ENCODE measurements around the gene CLN5.

Gene CLN5

DNA sequence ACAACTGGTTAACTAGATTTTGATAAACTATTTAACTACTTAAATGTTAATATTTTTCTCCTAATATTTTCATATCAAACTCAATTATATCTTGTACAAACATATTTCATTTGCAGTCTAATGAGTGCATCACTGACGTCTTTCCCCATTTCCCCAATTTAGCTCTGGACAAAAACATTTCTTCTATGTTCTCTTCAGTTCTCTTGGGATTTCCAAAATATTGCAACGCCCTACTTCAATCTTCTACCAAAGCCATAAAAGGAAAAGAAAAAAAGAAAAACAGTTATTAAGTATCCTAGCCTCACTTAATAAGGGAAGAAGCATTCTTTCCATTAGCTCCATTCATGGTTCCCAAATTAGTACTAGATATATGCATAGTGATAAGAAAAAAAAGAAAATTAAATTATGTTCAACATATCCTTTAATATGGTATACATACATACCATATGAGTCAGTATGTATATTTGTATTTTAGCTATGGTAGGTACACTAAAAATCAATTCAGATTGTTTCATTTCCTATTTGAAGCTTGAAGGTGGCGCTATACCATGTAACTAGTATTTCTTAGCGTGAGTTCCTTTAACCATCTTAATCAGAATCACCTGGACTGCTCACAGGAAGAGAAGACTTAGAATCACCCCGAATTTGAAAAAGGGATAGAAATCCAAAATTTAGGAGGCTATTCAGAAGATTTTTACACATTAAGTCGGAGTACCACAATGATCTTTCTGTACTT lies 25.2 kb downstream of the CLN5 start:
- H3K4me3 ChIP-seq (ENCODE audit: low read length): no peak overlapping the region
- DNase-seq (ENCODE audit: low read depth): no peak
- TF ChIP-seq, protein P1, sequence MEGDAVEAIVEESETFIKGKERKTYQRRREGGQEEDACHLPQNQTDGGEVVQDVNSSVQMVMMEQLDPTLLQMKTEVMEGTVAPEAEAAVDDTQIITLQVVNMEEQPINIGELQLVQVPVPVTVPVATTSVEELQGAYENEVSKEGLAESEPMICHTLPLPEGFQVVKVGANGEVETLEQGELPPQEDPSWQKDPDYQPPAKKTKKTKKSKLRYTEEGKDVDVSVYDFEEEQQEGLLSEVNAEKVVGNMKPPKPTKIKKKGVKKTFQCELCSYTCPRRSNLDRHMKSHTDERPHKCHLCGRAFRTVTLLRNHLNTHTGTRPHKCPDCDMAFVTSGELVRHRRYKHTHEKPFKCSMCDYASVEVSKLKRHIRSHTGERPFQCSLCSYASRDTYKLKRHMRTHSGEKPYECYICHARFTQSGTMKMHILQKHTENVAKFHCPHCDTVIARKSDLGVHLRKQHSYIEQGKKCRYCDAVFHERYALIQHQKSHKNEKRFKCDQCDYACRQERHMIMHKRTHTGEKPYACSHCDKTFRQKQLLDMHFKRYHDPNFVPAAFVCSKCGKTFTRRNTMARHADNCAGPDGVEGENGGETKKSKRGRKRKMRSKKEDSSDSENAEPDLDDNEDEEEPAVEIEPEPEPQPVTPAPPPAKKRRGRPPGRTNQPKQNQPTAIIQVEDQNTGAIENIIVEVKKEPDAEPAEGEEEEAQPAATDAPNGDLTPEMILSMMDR (conservative IDR thresholded peaks at IDR 0.05; ENCODE audit: low read depth, low read length): no peak

DNA sequence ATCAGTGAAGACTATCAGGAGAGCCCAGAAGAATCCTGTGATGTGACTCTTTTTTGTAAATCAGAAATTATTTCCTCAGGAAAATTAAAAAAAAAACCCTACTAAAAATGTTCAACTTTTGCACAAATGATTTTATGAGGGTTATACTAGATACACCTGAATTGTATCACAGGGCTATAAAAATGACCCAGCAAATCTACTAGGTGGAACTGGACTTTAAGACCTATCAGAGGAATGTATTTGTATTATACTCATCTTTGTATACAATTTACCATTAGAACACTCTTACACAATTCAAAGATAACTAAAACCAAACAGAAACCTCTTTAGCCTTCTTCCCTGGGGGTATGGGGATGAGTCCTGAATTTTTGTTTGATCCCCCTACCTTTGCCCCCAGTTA lies 27.9 kb downstream of the CLN5 start:
- DNase-seq (ENCODE audit: low read depth): no peak
- H3K4me3 ChIP-seq (ENCODE audit: low read length): no peak overlapping the region
- TF ChIP-seq, protein P1 (conservative IDR thresholded peaks at IDR 0.05; ENCODE audit: low read depth, low read length): no peak

DNA sequence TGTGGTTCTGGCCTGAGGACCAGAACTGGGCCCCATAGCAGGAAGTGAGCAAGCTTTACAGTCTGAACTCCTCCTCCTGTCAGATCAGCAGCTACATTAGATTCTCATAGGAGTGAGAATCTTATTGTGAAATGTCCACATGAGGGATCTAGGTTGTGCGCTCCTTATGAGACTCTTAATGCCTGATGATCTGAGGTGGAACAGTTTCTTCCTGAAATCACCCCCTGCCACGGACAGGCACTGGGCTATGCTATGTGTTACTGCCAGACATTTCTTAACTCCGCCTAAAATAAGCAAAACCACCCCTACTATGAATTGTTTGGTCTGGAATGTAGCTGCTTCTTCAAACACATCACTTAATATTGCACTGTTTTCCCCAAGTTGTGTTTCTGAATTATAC lies 30.5 kb downstream of the CLN5 start:
- DNase-seq (ENCODE audit: low read depth): no peak
- H3K4me3 ChIP-seq (ENCODE audit: low read length): no peak overlapping the region
- TF ChIP-seq, protein P1 (conservative IDR thresholded peaks at IDR 0.05; ENCODE audit: low read depth, low read length): no peak

DNA sequence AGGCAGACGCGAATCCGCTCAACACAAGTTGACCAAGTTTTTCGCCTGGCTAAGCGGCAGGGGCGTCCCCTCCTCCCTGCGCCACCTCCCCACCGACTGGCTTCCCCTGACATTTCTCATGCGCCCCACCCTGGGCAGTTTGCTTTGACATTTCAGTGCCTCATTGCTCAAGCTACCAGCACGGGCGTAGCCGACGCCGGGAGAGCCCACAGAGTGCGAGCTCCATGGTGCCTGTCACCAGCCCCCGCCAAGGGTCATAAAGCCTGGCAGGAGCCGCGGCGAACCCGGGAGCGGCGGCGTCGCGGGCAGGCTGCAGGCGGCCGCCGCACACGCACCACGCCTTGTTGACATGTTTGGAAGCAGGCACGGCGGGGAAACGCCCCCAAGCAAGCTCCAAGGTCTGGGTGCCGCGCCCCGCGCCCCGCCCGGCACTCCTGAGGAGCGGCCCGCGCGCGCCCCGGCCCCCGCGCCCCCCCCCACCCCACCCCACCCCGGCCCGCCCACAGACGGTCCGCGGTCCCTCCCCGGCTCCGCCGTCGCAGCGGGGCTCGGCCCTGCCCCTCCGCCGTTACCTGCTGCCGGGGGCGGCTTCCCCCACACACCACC lies 34.5 kb downstream of the CLN5 start:
- no peak for DNase-seq (ENCODE audit: low read depth)
- H3K4me3 ChIP-seq (ENCODE audit: low read length): peak overlapping the region; percentile 85
- TF ChIP-seq, protein P1 (conservative IDR thresholded peaks at IDR 0.05; ENCODE audit: low read depth, low read length): no peak

DNA sequence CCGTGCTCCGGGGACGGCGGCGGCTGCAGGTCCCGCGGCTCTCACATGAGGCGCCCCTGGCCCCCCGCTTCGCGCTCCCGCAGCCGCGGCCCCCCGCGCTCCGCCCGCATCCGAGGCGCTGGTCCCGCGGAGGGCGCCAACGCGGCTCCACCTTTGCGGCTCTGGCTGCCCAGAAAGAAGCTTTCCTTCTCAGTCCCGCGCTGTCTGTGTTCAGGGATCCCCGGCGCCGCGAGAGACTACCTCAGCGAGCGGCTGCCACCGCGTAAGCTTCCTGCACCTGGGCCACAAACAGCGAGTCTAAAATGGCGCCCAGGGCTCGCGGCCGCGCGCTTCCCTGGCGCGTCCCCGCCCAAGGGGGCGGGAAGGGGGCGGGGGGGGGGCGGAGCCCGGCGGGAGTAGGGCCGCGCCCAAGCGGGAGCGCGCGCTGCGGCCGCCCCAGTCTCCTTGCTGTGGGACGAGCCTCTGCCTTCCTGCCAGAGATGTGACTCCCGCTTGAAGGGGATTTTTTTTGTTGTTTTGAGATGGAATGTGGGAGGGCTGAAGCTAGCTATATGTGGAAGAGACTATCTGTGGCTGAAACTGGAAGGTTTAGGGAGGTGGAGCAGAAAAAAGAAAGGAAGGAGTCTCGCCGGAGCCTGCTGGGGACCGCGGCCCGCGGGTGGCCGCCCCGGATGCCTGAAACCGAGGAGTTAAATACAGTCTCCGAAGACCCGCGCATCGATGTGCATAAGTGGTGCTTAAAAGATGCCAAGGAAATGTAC lies 35.2 kb downstream of the CLN5 start, which contains the start of gene FBXL3:
TSS of gene FBXL3 (minus strand) at position 299 of the 761 bp plus-strand sequence. CDS start 5,299 bp downstream, outside the sequence.
- peak; percentile 43 for DNase-seq (ENCODE audit: low read depth)
- peak within 1 kb of the TSS; percentile 85 for H3K4me3 ChIP-seq (ENCODE audit: low read length)
- TF ChIP-seq, protein P1 (conservative IDR thresholded peaks at IDR 0.05; ENCODE audit: low read depth, low read length): no peak

DNA sequence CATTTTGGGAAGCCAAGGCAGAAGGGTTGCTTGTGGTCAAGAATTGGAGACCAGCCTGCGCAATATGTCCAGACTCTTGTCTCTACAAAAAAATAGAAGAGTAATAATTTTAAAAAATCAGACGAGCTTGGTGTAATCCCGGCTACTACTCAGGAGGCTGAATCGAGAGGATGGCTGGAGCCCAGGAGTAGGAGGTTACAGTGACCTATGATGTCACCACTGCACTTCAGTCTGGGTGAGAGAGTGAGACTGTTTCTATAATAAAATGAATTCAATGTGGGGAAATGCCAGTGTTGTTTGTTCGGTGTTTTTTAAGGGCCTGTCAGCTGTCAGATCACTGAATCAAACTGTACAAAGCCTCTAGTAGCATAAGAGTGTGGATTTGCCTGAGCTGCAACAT lies 36.3 kb downstream of the CLN5 start:
- TF ChIP-seq, protein P1 (conservative IDR thresholded peaks at IDR 0.05; ENCODE audit: low read depth, low read length): no peak
- H3K4me3 ChIP-seq (ENCODE audit: low read length): no peak overlapping the region
- DNase-seq (ENCODE audit: low read depth): no peak

Data from retinal pigment epithelial cell (primary cell).